ENCODE measurements around the gene PANK4. TPM values are rescaled to one million over a fixed set of nuclear protein-coding genes. Genes with fewer than 3 reads are reported as not detected.
"Not testable (repeated sequence)": the region's sequence is repeated elsewhere in the genome, so short reads cannot be mapped to it uniquely, and the experiment has no call there.

PANK4 gene
- polyA plus RNA-seq, 2 of the 4 experiments (the other 2 are of a cell fraction) = 8.1 to 13.8 TPM

DNA sequence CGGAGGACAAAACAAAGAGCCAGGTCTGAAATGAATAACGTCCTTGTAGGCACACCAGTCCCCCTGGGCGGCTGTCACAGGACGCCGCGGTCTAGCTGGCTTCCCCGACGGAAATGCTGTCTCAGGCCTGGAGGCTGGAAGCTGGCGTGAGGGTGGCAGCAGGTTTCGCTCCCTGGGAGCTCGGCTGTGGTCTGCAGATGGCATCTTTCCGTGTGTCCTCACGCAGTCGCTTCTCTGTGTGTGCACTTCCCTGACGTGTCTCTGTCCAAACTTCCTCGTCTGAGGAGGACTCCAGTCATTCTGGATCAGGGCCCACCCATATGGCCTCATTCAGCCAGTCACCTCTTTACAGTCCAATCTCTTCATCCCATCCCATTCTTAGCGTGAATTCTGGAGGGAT lies 43.9 kb upstream of the PANK4 start:
- no peak for ATAC-seq
- WGBS (ENCODE audit: missing lambda C conversion rate) = 75% methylated on average over 17 of the region's 17 CpGs
- DNase-seq (ENCODE audit: low read depth in 1 of 2, low spot score in 1 of 2) = no peak
- no peak overlapping the region for H3K4me3 ChIP-seq
- ChIA-PET POLR2A (no interaction called here), CTCF (no interaction called here)
- H3K9me3 ChIP-seq = peaks cover 4% of the 10 kb centered on the region; the same call in 1 of the 3 replicates
- no peak overlapping the region for H3K4me2 ChIP-seq
- TF ChIP-seq HES2 (IDR thresholded peaks at IDR 0.05) = no peak
- H3K4me1 ChIP-seq = no peaks in the 10 kb centered on the region
- FAIRE-seq = no peak
- no peak overlapping the region for H3K27ac ChIP-seq

DNA sequence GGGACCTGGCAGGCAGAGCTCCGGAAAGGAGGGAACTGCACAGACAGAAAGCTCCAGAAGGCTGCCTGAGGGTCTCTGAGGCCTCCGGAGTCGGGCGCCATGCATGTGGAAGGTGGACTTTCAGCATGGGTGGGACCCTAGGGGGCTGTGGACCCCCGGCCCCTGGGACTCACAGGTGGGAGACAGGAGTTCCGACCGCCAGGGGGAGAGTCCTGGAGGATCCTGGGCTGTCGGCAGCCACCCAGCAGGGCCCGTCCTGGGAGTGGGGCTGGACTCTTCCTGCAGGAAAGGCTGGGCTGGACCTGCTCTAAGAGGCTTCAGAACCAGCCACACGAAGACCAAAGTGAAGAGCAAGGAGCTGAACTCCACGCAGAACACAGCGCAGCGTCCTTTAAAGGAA lies 43.3 kb upstream of the PANK4 start:
- POLR2A ChIA-PET; H3K27ac ChIP-seq; H3K4me2 ChIP-seq; CTCF ChIA-PET; H3K4me3 ChIP-seq; FAIRE-seq; DNase-seq (ENCODE audit: low read depth in 1 of 2, low spot score in 1 of 2); H3K4me1 ChIP-seq; H3K9me3 ChIP-seq: not testable (repeated sequence)
- 87% methylated on average over 5 of the region's 13 CpGs for WGBS (ENCODE audit: missing lambda C conversion rate)
- ATAC-seq = 0 out of 6 replicates have a peak, but pooled peaks of 1 of the 2 experiments have one; percentile 9

- no peak for FAIRE-seq
- no peak for DNase-seq (ENCODE audit: low read depth in 1 of 2, low spot score in 1 of 2)
- ATAC-seq = no peak
- H3K4me1 ChIP-seq = no peaks in the 10 kb centered on the region
- TF ChIP-seq SMC3 (IDR thresholded peaks at IDR 0.05) = no peak
- TF ChIP-seq RARB (CRISPR knock-in tag; IDR thresholded peaks at IDR 0.05) = no peak
- CTCF ChIA-PET = no interaction called here
- no peak overlapping the region for H3K4me2 ChIP-seq
- no peak overlapping the region for H3K27ac ChIP-seq
- peaks cover 4% of the 10 kb centered on the region; the same call in 1 of the 3 replicates for H3K9me3 ChIP-seq
- POLR2A ChIA-PET = no interaction called here
- WGBS (ENCODE audit: missing lambda C conversion rate) = 68% methylated on average over 13 of the region's 17 CpGs
- no peak overlapping the region for H3K4me3 ChIP-seq
Measured at GRCh38 chr1:2569060-2569459, 42.7 kb upstream of the PANK4 start.

GRCh38 chr1:2568187-2568816 lies 41.9 kb upstream of the PANK4 start:
- H3K4me3 ChIP-seq; POLR2A ChIA-PET; H3K9me3 ChIP-seq; CTCF ChIA-PET; DNase-seq (ENCODE audit: low read depth in 1 of 2, low spot score in 1 of 2); H3K27ac ChIP-seq; H3K4me1 ChIP-seq; FAIRE-seq; H3K4me2 ChIP-seq: not testable (repeated sequence)
- peak in 1 of 2 experiments; percentile 29; a peak in 2 of 6 replicates for ATAC-seq
- WGBS (ENCODE audit: missing lambda C conversion rate) = no CpG with 5 or more reads among the region's 17 CpGs

DNA sequence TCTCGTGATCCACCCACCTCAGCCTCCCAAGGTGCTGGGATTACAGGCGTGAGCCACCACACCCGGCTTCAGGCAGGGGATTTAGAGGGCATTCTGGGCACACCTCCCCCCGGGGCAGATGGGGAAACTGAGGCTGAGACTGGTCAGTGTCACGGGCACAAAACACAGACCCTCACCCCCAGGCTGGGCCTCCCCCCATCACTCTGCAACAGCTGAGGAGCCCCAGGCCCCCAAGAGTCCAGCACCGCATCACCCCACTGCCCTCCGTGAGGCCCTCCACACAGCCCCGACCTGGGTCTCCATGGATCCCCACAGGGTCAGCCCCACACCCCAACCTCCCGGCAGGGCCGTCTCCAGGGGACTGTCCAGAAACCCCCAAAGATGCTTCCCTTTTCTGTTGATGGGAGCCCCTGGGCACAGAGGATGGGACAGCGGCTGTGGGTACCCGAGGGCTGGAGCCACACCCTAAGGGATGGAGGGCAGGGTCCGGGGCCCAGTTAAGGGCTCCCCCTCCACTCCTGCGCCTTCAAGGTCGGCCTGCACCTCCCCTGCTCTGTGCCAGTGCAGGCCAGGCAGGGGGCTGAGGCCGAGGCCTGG lies 40.8 kb upstream of the PANK4 start:
- ChIA-PET POLR2A (no interaction called here), CTCF (no interaction called here)
- no peak overlapping the region for H3K4me2 ChIP-seq
- DNase-seq (ENCODE audit: low read depth in 1 of 2, low spot score in 1 of 2) (no peak), FAIRE-seq (no peak), ATAC-seq (no peak)
- no peak overlapping the region for H3K4me3 ChIP-seq
- no peak overlapping the region for H3K27ac ChIP-seq
- H3K9me3 ChIP-seq = no peaks in the 10 kb centered on the region
- 77% methylated on average over 7 of the region's 16 CpGs for WGBS (ENCODE audit: missing lambda C conversion rate)
- TF ChIP-seq RNF2 (IDR thresholded peaks at IDR 0.05; ENCODE audit: borderline replicate concordance, low read depth) (no peak), HOXA7 (CRISPR knock-in tag; IDR thresholded peaks at IDR 0.05) (no peak), RAD21 (conservative IDR thresholded peaks at IDR 0.05 in 1 of 2, IDR thresholded peaks at IDR 0.05 in 1 of 2) (no peak), MAFK (IDR thresholded peaks at IDR 0.05; ENCODE audit: partially characterized antibody) (no peak), HOXB5 (CRISPR knock-in tag; IDR thresholded peaks at IDR 0.05) (no peak), NFE2L2 (conservative IDR thresholded peaks at IDR 0.05; ENCODE audit: low read length) (no peak)
- H3K4me1 ChIP-seq = no peaks in the 10 kb centered on the region

DNA sequence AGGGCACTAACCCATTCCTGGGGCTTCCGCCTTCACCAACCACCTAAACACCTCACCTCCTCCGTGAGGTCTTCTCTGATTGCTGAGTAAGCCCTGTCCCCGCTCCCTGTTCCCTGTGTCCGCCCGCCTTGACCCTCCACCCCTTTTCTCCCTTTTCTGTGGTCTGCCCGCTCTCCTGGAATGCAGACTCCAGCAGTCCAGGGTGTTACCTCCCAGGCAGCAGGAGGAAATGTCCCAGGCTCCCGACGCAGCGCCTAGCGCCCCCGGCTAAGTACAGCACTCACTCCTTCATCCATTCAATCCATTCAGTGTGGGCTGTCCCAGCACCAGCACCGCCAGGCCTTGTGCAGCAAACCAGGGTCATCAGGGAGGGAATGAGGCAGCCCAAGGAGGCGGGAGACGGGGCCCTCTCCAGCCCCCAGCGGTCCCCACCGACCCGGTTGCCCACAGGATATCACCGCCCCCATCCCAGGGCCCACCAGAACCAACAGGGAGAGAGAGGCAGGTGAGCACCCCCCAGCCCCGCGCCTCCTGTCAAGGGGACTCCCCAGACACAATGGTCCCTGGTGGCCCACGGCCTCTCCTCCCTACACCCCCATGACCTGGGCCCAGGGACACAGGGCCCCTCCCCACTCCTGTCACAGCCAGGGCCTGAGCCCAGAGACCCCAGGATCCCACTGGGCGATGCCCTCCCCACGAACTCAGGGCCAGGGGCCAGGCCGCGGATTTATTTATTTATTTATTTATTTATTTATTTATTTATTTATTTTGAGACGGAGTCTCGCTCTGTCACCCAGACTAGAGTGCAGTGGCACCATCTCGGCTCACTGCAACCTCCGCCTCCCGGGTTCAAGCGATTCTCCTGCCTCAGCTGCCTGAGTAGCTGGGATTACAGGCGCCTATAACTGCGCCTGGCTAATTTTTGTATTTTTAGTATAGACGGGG lies 40.0 kb upstream of the PANK4 start:
- 67% methylated on average over 28 of the region's 34 CpGs for WGBS (ENCODE audit: missing lambda C conversion rate)

More for the DNA sequence above, 40.0 kb upstream of the PANK4 start:
- ATAC-seq (no peak), DNase-seq (ENCODE audit: low read depth in 1 of 2, low spot score in 1 of 2) (no peak), FAIRE-seq (no peak)
- Histone ChIP-seq H3K4me2 (no peak overlapping the region), H3K27ac (no peak overlapping the region), H3K9me3 (no peaks in the 10 kb centered on the region), H3K4me3 (no peak overlapping the region), H3K4me1 (no peaks in the 10 kb centered on the region)
- POLR2A ChIA-PET = no interaction called here
- CTCF ChIA-PET = no interaction called here
- TF ChIP-seq ZC3H11A (IDR thresholded peaks at IDR 0.05) (peak; percentile 65), CBX2 (IDR thresholded peaks at IDR 0.05; ENCODE audit: borderline replicate concordance, low read depth) (no peak)

Data from A549 (cell line).